Neural crest cell (in vitro differentiated cells): ENCODE data around the gene KNDC1. TPM values are rescaled to one million over a fixed set of nuclear protein-coding genes. Genes with fewer than 3 reads are reported as not detected.
A peak's percentile ranks its signal among the peaks of the same experiment; 100 is the strongest.

Experiments
- DNase-seq: peaks from one replicate; pipeline ENCODE4 v3.0.0; 2021; ENCODE audit warnings: low read depth, mixed read lengths, low spot score
- H3K27ac Mint-ChIP-seq: one replicate; pipeline ENCODE4 v1.8.0; 2021; ENCODE audit warnings: mild to moderate bottlenecking, mixed read lengths; ENCODE audit not compliant: unreplicated experiment
- H3K27me3 Mint-ChIP-seq: 2 replicates; pipeline ENCODE4 v1.8.0; 2021; ENCODE audit warnings: low read depth, mild to moderate bottlenecking, mixed read lengths
- H3K36me3 Mint-ChIP-seq: 2 replicates; pipeline ENCODE4 v1.8.0; 2021; ENCODE audit warnings: low read depth, mild to moderate bottlenecking, mixed read lengths
- H3K4me1 Mint-ChIP-seq: 2 replicates; pipeline ENCODE4 v1.8.0; 2021; ENCODE audit warnings: mixed read lengths
- H3K4me3 Mint-ChIP-seq: one replicate; pipeline ENCODE4 v1.8.0; 2021; ENCODE audit warnings: mild to moderate bottlenecking, mixed read lengths
- H3K9me3 Mint-ChIP-seq: 2 replicates; pipeline ENCODE4 v1.8.0; 2021; ENCODE audit warnings: mixed read lengths
- CTCF ChIP-seq: fragments of 200-600 bp; sonication (generic); conservative IDR thresholded peaks from 2 replicates; pipeline ENCODE4 v1.5.0; 2021; ENCODE audit warnings: antibody characterized with exemption, mild to moderate bottlenecking
- total RNA-seq: library from RNA; stranded (reverse); gene quantifications from 2 replicates; pipeline ENCODE4 v1.2.1, GENCODE V29; 2021

The KNDC1 gene
- total RNA-seq, 1 donor from 2014 or later = 5.5 TPM

GRCh38 chr10:133249094-133249780 lies 89.2 kb downstream of the KNDC1 start:
- Mint-ChIP-seq H3K9me3 (no peaks in the 10 kb centered on the region), H3K27me3 (peaks cover 12% of the 10 kb centered on the region), H3K4me3 (no peak overlapping the region), H3K4me1 (peaks cover 10% of the 10 kb centered on the region), H3K36me3 (no peaks in the 10 kb centered on the region), H3K27ac (no peak overlapping the region)
- no peak for DNase-seq
- peak; percentile 12 for TF ChIP-seq CTCF

- H3K27ac Mint-ChIP-seq = peak overlapping the region; percentile 7
- H3K36me3 Mint-ChIP-seq = no peaks in the 10 kb centered on the region
- H3K4me1 Mint-ChIP-seq = peaks cover 14% of the 10 kb centered on the region
- TF ChIP-seq CTCF = no peak
- no peak overlapping the region for H3K4me3 Mint-ChIP-seq
- H3K27me3 Mint-ChIP-seq = peaks cover 17% of the 10 kb centered on the region
- no peak for DNase-seq
- H3K9me3 Mint-ChIP-seq = no peaks in the 10 kb centered on the region
Observed at GRCh38 chr10:133249975-133250754, 90.1 kb downstream of the KNDC1 start.

GRCh38 chr10:133251388-133252222 lies 91.6 kb downstream of the KNDC1 start:
- Mint-ChIP-seq H3K27ac (no peak overlapping the region), H3K4me3 (no peak overlapping the region)

GRCh38 chr10:133252223-133252552 lies 92.2 kb downstream of the KNDC1 start:
- Mint-ChIP-seq H3K4me1 (peaks cover 14% of the 10 kb centered on the region), H3K9me3 (no peaks in the 10 kb centered on the region), H3K27me3 (peaks cover 21% of the 10 kb centered on the region), H3K4me3 (no peak overlapping the region), H3K27ac (no peak overlapping the region), H3K36me3 (no peaks in the 10 kb centered on the region)
- no peak for TF ChIP-seq CTCF
- no peak for DNase-seq

More at GRCh38 chr10:133251388-133252222, 91.6 kb downstream of the KNDC1 start:
- no peaks in the 10 kb centered on the region for H3K9me3 Mint-ChIP-seq
- H3K36me3 Mint-ChIP-seq = no peaks in the 10 kb centered on the region
- DNase-seq = no peak
- H3K27me3 Mint-ChIP-seq = peaks cover 15% of the 10 kb centered on the region
- H3K4me1 Mint-ChIP-seq = peaks cover 14% of the 10 kb centered on the region
- no peak for TF ChIP-seq CTCF

GRCh38 chr10:133253361-133253955 lies 93.4 kb downstream of the KNDC1 start:
- H3K4me3 Mint-ChIP-seq = no peak overlapping the region
- no peak for DNase-seq
- H3K4me1 Mint-ChIP-seq = peaks cover 14% of the 10 kb centered on the region
- no peaks in the 10 kb centered on the region for H3K9me3 Mint-ChIP-seq
- no peak overlapping the region for H3K27ac Mint-ChIP-seq
- H3K27me3 Mint-ChIP-seq = peaks cover 26% of the 10 kb centered on the region
- no peaks in the 10 kb centered on the region for H3K36me3 Mint-ChIP-seq
- TF ChIP-seq CTCF = no peak
